Cerebellar nuclear complex (tissue), 1 donor: ENCODE results near the gene GSTT2B.
"Not testable (repeated sequence)": the region's sequence is repeated elsewhere in the genome, so short reads cannot be mapped to it uniquely, and the experiment has no call there.

Source experiments
- DNase-seq, 2 experiments: peaks; one replicate each; lab custom pipeline; 2025; lab: John Stamatoyannopoulos, UW

GSTT2B gene

DNA sequence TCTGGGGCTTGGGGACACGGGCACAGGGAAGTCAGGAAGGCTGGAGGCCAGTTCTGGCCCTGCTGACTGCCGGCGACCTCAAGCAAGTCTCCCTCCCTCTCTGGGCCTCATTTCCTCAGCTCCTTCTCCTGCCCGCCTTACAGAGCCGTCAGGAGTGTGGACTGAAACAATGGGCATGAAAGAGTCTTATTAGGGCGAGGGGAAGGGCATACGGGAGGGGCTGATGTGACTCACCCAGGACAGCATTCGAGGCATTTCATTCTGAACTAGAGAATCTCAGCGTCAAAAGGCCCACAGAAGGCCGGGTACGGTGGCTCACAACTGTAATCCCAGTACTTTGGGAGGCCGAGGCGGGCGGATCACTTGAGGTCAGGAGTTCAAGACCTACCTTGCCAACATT, 20.8 kb downstream of the GSTT2B start:
- DNase-seq = not testable (repeated sequence)

DNA sequence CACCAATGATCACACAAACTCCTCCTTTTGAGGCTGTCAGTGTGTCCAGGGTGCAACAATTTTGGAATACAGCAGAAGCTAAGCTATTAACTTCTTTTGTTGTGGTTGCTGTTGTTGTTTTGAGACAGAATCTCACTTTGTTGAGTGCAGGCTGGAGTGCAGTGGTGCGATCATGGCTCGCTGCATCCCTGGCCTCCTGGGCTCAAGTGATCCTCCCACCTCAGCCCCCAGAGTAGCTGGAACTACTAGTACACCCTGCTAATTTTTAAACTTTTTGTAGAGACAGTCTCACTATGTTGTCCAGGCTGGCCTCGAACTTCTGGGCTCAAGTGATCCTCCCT, 22.0 kb downstream of the GSTT2B start:
- no peak for DNase-seq

DNA sequence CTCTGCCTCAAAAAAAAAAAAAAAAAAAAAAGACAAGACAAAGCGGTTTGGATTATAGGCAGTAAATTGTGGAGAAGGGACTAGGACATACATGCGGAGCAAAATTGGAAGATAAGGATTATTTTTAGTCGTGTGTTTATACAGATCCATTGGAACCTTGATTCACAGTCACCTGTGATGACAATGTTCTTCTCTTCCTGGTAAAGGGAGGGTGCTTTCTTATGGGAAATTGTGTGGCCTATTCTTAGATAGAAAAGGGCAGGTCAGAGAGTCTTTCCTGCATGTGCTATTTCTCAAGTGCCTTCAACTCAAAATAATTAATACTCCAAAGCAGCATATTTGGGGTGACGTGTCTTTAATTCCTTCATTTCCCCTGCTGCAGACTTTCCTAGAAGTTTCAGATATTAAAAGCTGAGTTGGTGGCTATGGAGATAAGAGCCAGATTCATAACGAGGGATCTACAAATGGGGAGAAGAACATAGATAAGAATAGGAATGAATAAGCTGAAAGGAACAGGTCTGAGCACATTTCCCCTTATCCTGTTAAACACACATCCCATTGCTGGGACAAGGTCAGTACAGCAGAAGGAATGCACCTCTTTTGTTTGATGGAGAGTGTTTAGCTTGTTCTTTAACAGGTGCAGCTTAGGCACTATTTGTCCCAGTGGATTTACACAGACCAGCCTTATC, 22.5 kb downstream of the GSTT2B start:
- DNase-seq = no peak

DNA sequence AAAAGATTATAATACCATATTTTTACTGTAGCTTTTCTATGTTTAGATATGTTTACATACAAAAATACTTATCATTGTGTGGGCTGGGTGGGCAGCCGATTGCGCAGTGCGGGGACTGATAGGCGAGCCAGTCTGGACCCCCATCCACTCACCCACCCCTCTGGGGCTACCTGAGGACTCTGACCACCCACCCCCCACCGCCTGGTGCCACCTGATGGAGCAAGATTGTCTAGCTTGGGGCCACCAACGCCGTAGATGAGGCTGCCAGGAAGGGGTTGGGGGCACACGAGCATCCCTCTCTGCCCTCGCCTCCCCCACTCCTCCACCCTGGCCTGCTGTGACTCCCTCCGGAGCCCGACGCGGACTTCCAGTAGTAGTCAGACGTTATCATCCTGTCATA, 34.4 kb downstream of the GSTT2B start:
- no peak for DNase-seq

DNA sequence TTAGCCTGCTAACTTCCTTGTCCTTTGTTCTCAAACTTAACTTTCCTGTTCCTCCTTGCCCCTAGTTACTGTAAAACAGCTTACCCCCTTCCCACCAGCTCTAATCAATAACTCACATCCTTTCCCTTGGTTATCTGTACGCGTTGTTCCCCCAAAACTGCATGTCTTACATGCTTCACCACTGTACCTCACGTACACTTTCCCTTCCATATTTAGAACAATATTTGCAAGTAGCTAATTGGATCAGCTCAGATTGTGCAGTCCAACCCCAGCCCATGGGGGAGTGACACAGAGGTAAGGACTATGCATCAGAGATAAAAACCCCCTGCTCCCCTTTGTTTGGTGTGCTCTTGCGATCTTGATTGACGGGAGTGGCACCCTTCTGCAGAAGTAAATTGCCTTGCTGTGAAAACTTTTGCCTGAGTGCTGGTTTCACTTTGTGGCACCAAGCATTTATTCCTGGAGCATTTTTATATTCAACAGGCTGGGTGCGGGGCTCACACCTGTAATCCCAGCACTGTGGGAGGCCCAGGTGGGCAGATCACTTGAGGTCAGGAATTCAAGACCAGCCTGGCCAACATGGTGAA, 35.9 kb downstream of the GSTT2B start:
- no peak for DNase-seq

DNA sequence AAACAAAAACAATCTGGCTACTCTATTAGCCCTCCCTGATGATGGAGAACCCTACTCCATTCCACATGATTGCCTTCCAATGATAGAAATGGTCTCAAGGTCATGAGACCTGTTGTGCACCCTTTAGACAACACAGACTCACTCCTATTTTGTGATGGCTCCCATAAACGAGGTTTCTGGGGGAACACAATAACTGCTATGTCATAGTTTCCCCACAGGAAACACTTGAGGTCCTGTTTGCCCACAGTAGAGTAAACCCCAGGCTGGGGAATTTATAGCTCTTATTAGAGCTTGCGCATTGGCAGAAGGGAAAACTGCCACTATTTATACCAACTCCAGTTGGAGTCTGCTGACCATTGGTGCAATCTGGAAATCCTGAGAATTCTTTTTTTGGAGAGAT, 38.1 kb downstream of the GSTT2B start:
- DNase-seq = no peak

DNA sequence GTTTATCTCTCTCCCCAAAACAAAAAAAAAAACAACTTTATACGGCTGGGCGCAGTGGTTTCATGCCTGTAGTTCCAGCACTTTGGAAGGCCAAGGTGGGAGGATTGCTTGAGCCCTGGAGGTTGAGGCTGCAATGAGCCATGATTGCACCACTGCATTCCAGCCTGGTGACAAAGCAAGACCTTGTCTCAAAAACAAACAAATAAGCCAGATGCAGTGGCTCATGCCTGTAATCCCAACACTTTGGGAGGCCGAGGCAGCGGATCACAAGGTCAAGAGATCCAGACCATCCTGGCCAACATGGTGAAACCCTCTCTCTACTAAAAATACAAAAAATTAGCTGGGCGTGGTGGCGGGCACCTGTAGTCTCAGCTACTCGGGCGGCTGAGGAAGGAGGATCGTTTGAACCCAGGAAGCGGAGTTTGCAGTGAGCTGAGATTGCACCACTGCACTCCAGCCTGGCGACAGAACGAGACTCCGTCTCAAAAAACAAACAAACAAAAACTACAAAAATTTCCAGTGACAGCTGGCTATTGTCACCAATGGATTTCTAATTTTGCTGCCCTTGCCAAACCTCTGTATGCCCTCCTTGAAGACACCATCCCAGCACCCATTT, 39.3 kb downstream of the GSTT2B start:
- DNase-seq = not testable (repeated sequence)

DNA sequence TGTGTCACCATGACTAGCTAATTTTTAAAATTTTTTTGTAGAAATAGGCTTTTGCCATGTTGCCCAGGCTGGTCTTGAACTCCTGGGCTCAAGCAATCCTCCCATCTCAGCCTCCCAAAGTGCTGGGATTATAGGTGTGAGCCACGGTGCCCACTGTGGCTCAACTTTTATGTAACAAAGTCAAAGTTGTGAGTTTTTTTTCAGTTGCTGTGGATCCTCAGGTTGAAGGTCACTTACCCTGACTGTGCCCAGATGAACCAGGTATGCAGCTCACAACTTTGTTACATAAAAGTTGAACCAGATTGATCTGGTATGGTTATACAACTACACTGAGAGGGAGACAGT, 40.8 kb downstream of the GSTT2B start:
- DNase-seq = not testable (repeated sequence)

DNA sequence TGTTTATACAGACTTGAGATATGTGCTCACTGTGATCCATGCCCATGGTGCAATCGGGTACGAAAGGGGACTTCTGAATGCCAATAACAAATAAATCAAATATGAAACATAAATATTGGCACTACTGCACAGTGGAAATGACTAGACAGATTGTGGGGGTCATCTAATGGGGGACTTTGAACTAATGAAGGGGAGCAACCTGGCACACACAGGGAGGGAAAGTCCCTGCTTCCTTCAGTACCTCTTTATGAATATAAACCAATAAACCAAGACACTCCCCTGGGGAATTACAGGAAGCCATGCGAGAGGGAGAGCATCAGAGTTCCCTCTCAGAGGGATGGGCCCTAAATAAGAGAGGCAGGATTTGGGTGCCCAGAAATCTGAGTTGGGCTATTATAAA, 45.7 kb downstream of the GSTT2B start:
- no peak for DNase-seq

DNA sequence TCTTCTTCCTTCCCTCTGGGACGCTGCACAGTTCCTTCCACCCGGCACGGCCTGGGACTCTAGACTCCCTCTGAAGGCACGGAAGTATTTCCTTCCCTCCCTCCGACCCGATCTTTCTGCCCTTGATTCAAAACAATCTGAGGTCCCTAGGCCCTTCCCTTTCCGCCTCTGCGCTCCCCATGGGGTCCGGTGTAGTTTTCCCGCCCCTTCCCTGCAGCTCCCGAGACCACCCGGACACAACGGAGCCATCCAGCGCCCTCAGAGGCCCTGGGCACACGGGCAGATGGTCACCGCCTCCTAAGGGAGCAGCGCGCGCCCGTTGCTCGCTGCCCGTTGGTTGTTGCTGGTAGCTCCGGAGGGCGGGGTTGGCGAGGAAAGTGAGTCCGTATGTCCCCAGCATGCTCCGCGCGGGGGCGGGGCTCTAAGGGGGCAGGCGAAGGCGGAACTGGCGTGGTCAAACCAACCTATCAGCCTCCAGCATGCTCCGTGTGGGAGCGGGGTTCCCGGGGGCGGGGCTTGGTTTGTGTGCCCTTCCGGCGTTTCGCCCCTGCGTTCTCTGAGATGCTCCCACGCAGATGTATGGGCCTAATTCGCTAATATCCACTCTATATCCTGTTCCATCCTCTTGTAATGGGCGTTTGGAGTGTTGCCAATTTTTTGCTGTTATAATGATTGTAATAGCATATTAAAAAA, 47.2 kb downstream of the GSTT2B start:
- peak; percentile 94 to 98 for DNase-seq

DNA sequence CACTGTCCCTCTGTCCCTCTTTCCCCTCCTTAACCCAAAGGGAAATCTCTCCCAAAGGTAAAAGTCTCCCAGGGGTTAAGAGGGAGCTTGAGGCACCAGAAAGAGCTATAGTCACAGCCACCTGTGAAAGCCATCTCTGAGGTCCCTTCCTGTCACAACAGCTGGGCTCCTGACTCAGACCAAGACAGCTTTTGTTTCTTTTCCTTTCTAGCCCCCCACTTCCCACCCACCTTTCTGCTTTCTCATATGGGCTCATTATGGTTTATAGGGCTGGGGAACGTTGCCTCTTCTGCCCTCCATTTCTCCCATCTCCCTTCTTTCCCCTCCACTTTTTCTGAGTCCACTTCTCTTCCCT, 47.7 kb downstream of the GSTT2B start:
- DNase-seq = no peak

DNA sequence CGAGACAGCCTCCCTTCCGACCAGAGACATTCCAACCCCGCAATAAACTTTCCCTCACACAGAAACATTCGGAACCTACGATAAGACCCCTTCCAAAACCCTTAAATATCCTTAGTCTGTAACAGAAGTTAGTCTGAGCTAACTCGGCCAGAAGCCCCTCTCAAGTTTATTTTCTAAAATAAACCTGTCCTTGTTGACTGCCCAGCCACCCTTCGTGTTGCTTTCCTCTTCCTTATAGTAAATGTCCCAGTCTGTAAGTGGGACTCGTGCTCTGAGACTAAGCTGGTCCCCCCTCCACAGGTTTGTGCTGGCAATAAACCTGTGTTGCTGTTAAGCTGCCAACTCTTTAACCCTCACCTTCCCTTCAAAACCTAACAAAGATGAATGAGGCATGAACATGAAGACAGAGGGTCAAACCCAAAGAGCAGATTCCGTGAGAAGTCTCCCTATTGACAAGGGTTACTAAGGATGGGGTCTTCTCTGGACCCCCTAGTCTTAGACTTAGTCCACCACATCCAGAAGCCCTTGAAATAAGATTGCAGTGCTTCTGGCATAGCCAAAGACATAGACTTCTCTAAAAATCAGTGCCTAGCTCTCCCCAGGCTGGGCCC, 48.6 kb downstream of the GSTT2B start:
- DNase-seq = no peak

DNA sequence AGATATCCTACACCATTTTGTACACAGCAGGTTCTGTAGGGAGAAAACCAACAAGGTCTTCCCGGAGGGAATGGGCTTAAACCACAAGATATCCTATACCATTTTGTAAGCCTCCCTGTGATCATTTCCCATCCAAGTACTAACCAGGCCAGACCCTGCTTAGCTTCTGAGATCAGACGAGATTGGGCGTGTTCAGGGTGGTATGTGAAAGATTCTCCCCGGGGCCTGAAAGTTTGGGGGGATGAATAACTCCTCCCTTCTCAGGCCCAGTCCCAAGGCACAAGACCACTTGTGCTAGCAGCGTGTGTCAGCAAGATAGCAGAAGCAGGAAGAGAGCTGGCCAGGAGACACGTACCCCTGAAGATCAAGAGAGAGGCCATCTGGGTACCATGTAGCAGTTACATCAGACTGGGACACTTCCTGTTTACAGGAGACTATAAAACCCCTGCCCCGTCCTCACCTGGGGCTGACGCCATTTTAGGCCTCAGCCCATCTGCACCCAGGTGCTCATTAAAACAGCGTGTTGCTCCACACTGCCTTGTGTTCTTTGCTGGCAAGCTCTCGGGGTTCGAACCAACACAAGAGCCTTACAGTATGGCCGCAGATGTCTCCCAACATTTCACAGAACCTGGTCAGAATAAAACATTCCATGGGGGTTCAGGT, 49.5 kb downstream of the GSTT2B start:
- no peak for DNase-seq

DNA sequence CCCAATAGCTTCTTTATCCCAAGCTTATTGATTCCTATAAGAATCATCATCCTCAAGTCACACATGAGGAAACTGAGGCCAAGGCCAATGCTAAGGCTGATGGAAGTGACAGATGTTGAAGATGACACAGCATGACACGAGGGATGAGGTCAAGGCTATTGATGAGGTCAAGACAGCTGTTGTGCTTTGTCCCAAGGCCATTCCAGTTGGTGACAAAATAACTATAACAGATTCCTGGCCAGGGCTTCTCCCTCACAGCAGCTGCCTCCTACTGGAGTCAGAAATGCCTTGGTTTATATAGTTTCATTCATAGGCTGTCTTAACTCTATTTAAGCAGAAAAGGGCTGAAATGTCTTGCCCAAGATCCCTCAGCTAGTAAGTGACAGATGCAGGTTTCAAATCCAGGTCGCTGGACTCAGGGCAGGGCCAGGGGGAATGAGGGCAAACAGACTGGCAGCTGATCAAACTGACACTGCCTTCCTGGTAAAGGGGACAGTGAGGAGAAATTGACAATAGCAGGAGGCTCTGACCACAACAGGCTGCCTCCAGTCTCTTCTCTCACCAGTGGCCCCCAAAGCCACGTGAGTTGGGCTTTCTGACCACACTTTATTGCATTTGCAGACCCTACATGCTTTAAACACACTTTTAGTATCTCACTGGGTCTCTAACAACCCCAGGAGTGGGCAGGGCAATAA, 50.4 kb downstream of the GSTT2B start:
- DNase-seq = no peak

DNA sequence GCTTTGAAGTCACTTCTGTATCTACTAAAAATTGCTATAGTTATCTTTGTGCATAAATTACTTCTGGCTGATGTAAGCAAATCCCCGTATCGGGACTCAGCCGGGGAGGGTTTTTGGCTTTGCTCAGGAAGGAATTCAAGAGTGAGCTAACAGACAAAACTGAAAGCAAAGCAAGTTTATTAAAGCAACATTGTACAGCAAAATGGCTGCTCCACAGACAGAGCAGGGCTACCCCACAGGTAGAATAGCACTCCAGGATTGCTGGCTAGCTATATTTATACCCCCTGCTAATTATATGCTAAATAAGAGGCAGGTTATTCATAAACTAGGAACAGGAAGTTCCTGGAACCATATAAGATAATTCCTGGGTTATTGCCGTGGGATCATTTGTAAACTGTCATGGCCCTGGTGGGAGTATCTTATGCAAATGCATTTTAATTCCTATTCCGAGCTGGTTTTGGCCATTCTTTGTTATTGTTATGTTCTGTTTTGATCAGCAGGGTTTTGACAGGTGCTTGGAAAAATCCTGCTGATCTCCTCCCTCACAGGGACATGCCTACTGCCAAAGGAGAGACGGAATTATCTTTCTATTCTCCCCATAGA, 51.6 kb downstream of the GSTT2B start:
- DNase-seq = no peak

DNA sequence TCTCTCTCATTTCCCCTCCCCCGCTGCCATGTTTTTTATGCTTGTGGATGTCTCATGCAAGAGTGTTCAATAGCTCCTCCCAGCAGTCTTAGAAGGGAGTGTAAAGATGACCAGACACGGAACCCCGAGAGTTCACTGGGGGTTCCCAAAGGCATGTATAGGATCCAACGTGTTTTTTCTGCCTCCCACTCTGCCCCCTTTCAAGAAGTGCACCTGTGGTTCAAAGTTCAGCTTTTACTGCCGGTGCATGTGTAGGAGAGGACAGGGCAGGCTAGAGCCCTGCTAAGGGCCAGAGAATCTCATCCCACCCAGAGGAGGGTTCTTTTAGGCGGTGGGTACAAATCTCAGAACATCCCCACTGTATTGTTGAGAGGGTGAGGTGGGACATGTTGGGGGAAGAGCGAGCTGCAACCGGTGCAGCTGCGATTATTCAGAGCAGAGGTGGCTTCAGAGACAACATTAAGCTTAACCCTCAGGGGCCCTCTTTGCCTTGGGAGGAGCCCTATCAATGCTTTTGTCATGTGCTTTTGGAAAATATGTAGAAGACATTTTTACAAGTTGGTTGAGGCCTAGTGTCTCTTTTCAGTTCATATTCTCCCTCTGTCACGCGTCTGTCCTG, 52.3 kb downstream of the GSTT2B start:
- no peak for DNase-seq

DNA sequence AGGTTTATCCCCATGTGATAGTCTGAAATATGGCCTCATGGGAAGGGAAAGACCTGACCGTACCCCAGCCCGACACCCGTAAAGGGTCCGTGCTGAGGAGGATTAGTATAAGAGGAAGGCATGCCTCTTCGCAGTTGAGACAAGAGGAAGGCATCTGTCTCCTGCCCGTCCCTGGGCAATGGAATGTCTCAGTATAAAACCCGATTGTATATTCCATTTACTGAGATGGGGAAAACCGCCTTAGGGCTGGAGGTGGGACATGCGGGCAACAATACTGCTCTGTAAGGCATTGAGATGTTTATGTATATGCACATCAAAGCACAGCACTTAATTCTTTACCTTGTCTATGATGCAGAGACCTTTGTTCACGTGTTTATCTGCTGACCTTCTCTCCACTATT, 53.6 kb downstream of the GSTT2B start:
- DNase-seq = not testable (repeated sequence)
